Fibroblast of skin of left quadriceps (primary cell): ENCODE results near the gene CAPN12.

ENCODE experiments used
- DNase-seq, 2 experiments: peaks; one replicate each; pipeline ENCODE4 v3.0.0-alpha.2; 2013; ENCODE audit warnings: low read depth in 2 of 2

Gene CAPN12

GRCh38 chr19:38725469-38726283 lies 18.6 kb downstream of the CAPN12 start:
- no peak for DNase-seq

DNA sequence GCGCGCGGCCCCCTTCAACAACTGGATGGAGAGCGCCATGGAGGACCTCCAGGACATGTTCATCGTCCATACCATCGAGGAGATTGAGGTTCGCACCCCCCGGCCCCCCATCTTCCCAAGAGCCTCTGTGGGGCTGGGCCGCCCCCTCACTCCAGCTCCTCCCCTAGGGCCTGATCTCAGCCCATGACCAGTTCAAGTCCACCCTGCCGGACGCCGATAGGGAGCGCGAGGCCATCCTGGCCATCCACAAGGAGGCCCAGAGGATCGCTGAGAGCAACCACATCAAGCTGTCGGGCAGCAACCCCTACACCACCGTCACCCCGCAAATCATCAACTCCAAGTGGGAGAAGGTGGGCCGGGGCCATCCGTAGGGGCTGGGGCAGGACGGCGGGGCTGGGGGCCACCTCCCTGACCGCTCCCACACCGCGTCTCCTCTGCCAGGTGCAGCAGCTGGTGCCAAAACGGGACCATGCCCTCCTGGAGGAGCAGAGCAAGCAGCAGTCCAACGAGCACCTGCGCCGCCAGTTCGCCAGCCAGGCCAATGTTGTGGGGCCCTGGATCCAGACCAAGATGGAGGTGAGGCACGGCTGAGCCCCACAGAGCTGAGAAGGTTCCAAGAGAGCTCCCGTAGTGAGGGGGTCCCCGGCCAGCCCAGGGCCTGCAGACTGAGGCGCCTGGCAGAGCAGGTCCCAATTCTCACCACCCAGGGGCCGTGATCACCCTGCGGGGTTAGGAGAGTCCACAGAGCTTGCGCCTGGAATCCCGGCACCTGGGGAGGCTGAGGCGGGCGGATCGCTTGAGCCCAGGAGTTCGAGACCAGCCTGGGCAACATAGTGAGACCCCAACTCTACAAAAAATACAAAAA lies 20.1 kb downstream of the CAPN12 start:
- DNase-seq = no peak

DNA sequence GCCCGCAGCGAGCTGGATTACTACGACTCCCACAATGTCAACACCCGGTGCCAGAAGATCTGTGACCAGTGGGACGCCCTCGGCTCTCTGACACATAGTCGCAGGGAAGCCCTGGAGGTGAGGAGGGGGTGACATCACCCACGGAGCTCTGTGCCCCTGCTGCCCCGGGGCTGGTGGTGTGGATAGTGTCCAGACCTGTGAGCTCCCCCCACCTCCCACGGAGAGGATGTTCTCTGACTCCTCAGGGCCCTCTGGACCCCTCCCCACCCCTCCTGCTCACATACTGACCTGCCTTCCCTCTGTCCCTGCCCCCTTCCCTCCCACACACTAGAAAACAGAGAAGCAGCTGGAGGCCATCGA lies 20.7 kb downstream of the CAPN12 start:
- DNase-seq = no peak

DNA sequence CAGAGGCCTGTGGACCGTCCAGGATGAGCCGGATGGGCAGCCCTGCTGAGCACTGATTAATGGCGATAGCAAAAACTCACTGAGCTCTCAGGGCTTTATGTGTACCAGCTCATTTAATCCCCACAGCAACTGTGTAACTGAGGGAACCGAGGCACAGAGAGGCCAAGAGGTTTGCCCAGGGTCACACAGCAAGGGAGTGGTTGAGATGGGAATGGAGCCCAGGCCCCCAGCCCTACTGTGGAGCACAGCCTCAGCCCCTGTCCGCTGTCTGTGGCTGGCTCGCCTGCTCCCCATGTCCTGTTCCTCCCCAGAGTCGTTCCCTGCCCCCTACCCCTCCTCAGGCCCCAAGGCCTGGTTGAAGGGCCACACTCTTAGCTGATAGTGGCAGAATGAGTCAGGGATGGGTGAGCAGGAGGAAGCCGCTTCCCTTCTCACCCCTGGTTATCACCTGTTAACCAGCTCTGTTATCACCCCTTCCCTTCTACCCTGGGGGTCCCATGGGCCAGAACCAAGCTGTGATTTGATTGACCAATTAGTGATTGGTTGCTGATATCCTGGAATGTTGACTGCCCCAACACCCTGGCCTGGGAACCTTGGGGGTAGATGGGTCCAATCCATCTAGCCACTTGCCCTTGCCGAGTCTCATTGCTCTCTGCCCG lies 21.2 kb downstream of the CAPN12 start:
- DNase-seq = no peak

DNA sequence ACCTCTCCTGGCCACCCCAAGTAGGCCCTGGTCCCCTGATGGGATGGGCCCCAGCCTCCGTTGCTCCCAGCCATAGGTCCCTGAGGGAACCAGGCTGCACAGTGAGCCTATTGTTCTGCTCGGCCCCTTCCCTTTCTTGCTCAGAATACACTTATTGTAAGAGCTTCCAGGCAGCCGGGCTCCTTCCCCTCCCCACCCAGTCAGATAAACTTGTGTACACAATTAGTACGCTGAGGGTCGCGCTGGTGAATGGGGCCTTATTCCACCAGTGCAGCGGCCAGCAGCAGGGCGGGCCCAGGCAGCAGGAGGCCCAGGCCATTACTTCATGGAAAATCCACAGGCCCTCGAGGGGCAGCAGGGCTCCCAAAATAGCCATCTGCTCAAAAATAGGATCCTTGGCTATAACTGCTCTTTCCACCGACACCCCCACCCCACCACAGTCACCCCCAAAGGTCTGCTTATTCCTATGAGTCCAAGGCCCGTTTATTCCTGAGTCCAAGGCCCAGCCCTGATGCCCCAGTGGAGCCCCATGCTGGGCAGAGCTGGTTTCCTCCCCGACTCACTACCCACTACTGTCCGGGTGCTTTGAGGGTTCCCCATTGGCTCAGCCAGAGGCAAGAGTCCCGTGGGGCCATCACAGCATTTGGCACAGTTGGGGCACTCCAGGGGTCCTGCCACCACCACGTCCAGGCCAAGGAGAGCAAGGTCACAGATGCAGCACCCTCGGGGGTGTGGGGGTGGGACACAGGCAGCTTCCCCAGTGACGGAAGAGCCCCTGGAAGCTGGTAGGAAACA lies 22.1 kb downstream of the CAPN12 start:
- DNase-seq = no peak

DNA sequence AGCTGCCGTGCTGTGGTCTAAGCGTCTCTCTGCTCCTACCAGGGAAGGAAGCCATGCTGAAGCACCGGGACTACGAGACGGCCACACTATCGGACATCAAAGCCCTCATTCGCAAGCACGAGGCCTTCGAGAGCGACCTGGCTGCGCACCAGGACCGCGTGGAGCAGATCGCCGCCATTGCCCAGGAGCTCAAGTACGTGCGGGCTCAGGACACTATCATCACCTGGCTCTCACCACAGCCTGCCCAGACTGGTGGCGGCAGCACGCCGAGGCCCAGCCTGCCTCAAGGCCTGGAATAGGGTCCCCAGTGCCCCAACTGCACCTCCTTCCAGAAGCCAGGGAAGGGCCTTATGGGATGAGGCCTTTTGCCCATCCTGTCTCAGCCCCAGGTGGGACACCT lies 22.8 kb downstream of the CAPN12 start:
- DNase-seq = no peak

DNA sequence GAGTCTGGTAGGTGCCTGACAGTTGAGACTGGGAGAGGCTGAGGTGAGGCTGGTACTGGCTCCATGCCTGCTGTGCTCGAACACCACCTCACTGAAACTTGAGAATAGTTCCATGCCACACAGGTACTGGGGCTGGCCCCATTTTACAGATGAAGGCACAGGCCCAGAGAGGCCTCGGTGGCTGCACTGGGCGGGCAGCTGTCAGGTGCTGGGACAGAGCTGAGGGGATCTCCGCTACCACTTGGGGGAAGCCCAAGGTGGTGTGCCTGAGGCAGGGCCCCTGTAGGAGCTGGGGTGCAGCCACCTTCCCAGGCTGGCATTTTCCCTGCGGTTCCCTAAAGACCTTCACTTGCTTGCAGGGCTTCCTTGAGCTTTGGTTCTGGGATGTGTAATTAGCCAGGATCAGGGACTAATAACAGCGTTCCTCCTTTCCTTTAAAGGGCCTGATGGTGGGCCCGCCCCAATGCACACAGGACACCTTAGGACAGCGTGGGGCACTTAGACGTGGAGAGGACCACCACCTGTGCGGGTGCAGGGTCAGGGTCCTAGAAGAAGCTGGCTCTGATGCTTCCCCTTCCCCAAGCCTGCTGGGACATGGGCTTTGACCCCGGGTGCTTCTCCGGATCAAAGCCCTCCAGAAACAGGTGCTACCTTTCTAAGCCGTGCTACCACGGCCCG lies 23.6 kb downstream of the CAPN12 start:
- DNase-seq = no peak

- no peak for DNase-seq
Measured at GRCh38 chr19:38719761-38720558, 24.3 kb downstream of the CAPN12 start.

GRCh38 chr19:38718747-38719543 lies 25.3 kb downstream of the CAPN12 start:
- DNase-seq = no peak

DNA sequence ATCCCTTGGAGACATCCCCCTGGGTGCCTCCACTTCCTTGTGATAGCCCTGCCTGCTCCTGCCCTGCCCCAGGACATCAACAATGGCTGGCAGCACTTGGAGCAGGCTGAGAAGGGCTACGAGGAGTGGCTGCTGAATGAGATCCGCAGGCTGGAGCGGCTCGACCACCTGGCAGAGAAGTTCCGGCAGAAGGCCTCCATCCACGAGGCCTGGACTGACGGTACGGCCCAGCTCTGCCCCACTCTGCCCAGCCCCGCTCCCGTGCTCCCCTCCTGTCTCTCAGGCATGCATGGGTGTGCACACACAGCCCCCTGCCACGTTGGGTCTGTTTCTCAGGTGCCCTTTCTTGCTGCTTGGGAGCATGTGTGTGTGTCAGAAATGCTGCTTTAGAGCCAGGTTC lies 26.4 kb downstream of the CAPN12 start:
- no peak for DNase-seq

GRCh38 chr19:38717051-38717450 lies 27.2 kb downstream of the CAPN12 start:
- no peak for DNase-seq

GRCh38 chr19:38715555-38715954 lies 28.7 kb downstream of the CAPN12 start:
- no peak for DNase-seq

GRCh38 chr19:38714354-38714778 lies 29.9 kb downstream of the CAPN12 start:
- no peak for DNase-seq

DNA sequence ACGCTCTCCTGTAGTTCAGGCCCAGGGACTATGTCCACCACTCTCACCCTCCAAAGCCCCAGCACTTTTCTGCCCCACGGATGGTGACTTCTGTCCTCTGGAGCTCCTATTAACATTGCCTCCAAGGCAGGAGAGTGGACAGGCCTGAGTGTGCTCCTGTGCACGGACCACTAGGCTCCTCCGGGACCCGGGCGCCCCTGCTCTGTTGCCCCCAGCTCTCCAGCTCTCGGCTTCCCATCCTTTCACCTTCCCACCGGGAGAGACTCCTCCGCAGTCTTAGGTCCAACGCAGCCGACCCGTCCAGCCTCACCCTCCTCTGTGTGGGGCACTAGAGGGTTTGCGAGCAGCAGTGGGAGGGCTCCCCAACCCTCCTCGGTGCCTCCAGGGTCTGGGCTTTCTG lies 30.4 kb downstream of the CAPN12 start:
- no peak for DNase-seq

DNA sequence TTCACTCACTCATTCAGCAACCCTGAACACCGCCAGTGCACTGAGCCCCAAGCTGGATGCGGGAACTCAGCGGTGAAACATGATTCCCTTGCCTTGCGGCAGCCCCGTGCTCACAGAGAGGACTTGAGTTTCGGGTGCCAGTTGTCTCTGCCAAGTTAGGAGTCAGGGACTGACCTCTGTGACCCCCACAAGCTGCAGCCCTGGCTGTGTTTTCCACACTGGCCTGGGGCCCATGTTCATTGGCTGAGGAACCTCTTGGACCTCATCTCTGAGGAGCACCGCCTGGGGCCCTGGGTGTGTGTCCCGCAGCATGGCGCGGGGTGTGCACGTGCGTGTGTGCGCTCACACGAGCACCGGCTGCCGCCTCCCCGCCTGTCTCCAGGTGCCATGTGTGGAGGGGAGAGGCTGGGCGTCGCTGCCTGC lies 31.0 kb downstream of the CAPN12 start:
- no peak for DNase-seq

DNA sequence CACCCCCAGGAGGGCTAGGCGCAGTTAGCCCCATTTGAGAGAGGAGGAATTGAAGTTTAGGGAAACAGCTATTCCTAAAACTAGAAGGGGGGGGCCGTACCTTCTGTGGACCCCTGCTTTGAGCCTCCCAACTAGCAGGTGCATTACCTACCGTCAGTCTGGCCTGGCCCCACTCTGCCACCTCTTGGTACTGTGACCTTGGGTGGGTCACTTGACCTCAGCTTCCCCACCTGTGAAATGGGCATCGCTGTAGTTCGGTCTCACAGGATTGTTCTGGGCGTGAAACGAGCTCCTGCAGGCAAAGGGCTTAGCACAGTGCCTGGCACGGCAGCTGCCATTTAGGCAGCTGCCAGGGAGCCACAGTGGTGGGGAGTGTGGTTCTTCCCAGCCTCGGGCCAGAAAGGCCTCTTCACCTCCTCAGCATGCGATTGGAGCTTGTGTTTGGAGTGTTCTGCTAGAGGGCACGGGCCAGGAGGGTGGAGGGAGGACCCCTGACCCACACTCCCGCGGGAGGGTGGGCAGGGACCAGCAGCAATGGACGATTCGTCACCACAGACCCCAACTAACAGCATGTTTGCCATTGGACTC lies 32.0 kb downstream of the CAPN12 start:
- DNase-seq = no peak

DNA sequence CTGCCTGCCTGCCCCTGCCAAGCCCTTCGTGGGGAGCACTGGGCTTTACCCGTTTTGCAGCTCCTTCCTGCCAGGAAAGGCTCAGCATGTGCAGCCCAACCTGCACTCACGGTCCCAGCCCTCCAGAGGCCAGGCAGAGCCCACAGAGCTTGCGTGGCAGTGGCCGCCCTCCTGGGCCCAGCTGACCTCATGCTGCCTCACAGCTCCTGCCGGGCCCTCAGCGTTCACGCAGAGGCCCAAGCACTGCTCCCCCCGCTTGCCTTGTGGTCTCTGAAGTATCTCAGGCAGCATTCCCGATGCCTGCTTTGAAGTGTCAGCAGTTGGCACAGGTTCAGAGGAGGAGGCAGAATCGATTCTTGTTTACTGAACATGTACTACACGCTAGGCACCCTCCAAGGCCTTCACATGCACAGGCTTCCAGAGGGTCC lies 32.5 kb downstream of the CAPN12 start:
- peak; percentile 33 to 39 for DNase-seq

GRCh38 chr19:38710928-38711725 lies 33.1 kb downstream of the CAPN12 start:
- no peak for DNase-seq
